GM19099 (cell line): ENCODE measurements around the gene NPS.

Experiments used
- POLR2A ChIP-seq: IDR thresholded peaks from 3 replicates; pipeline ENCODE4 v1.6.1; 2011; ENCODE audit warnings: low read depth; ENCODE audit not compliant: insufficient read length; ENCODE audit errors: extremely low read depth

The NPS gene

GRCh38 chr10:127548022-127548421, 1.1 kb upstream of the NPS start:
- no peak for TF ChIP-seq POLR2A

- no peak for TF ChIP-seq POLR2A
Observed at GRCh38 chr10:127550861-127551260, 1.8 kb downstream of the NPS start.

GRCh38 chr10:127552446-127552845, 3.3 kb downstream of the NPS start:
- TF ChIP-seq POLR2A = no peak

- TF ChIP-seq POLR2A = no peak
Observed at GRCh38 chr10:127553417-127553816, 4.3 kb downstream of the NPS start.

DNA sequence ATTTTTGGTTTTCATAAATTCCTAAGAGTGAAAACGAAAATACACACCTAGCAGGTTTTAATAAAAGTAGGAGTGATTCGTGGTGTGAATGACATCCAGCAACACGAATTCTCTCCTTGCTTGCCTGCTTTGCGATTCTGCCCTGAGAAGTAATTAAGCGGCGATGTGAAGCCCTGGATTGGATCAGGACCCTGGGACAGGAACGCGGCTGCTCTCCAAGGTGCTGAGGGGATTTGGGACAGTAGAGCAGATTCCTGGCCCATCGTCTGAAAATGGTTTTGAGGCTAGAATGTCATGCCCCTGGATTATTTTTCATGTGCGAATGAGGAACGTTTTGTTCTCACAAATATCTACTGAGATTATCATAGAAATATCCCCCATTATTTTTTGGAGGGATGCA, 7.8 kb downstream of the NPS start:
- no peak for TF ChIP-seq POLR2A

DNA sequence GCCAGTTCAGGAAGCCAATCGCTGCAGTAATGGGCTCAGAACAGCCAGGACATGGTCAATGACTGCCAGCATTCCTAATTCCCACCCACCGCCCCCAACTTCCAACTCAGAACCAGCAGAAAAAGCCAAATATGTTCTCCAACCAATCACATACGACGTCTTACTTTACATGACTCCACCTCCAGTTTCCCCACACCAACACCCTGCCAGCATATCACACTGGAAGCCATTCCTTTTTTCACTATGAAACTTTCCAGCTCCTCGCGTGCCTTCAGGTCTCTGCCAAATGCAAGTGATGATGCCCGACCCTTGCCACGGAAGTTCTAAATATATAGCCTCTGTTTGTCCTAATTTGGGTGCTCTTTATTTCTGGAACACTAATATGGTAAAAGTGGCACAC, 12.5 kb downstream of the NPS start:
- no peak for TF ChIP-seq POLR2A

GRCh38 chr10:127563718-127564553, 14.8 kb downstream of the NPS start:
- no peak for TF ChIP-seq POLR2A

- no peak for TF ChIP-seq POLR2A
Observed at GRCh38 chr10:127564644-127565043, 15.5 kb downstream of the NPS start.

DNA sequence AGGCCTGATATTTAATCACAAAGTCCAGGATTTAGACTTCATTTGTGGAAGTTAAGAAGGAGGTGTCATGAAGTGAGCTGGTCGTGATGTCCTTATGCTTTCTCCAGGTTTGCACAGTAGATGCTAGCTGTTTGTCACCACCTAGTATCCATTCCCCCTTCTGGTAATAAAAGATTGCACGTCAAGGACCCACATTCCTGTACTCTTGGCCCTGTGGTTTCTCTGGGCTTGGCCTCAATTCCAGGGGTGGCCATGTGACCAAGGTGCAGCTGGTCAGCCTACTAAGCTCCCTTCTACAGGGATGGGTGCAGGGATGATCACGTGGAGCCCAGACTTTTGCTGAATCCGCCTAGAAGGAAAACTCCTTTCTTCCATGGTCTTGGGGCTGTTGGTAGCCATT, 16.5 kb downstream of the NPS start:
- TF ChIP-seq POLR2A = no peak

- no peak for TF ChIP-seq POLR2A
Observed at GRCh38 chr10:127569210-127569609, 20.1 kb downstream of the NPS start.

DNA sequence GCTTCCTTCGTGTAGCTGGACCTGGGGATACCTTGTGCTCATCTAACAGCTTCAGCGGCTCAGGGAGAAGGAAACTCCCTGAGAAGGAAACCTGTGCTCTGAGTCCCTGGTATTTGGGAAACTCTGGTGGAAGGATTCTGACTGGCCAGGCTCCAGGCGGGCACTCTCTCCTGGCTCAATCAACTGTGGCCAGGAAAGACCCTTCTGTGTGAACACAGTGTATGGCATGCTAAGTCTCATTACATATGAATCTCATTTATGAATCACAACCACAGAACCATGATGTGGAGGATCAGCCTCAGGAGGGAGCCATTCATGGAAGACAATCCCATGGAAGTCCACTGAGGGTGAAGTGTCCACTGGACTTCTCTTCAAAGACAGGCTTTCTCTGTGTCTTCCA, 20.9 kb downstream of the NPS start:
- no peak for TF ChIP-seq POLR2A

DNA sequence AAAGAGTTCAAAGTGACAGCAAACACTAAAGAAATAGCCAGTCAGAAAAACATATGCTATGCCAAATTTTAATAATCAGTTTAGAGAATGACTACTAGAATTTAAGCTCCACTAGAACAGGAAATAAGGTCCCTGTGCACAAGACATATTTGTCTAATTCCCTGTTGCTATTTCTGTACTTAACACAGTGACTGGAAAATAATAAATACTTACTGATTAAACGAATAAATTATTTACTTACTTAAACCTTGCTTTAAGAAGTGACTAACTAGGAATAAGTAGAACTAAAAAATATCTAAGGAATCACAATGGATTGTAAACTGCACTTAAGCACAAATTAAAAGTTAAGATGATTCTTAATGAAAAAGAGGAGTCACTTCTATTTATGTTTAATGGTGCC, 22.3 kb downstream of the NPS start:
- no peak for TF ChIP-seq POLR2A

GRCh38 chr10:127576051-127576450, 26.9 kb downstream of the NPS start:
- TF ChIP-seq POLR2A = no peak

GRCh38 chr10:127576740-127577161, 27.6 kb downstream of the NPS start:
- no peak for TF ChIP-seq POLR2A

- TF ChIP-seq POLR2A = no peak
Observed at GRCh38 chr10:127577376-127578258, 28.5 kb downstream of the NPS start.
